ENCODE results near the gene TERF2IP.

DNA sequence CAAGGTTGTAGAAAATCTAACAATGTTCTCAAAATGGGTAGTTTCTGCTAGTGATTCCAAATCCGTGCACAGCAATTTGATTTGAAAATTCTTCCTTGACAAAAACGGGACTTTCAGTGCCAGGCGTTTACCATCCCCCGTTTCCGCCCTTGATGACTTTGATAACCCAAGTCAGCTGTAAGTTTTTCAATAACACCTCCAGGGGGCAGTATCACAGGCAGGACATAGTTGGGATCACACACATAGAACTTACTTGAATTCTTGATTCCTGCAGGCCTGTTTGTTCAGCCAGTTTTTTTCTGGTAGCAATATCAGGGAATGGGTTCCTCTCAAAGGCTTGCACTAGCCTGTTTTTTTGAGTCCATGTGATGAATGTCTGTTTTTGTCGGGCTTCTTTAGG, 48.1 kb downstream of the TERF2IP start:
- TF ChIP-seq, protein P1, sequence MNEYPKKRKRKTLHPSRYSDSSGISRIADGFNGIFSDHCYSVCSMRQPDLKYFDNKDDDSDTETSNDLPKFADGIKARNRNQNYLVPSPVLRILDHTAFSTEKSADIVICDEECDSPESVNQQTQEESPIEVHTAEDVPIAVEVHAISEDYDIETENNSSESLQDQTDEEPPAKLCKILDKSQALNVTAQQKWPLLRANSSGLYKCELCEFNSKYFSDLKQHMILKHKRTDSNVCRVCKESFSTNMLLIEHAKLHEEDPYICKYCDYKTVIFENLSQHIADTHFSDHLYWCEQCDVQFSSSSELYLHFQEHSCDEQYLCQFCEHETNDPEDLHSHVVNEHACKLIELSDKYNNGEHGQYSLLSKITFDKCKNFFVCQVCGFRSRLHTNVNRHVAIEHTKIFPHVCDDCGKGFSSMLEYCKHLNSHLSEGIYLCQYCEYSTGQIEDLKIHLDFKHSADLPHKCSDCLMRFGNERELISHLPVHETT (CRISPR knock-in tag; conservative IDR thresholded peaks at IDR 0.05), result no peak
- TF ChIP-seq JUND (CRISPR knock-in tag; IDR thresholded peaks at IDR 0.05) (no peak), MTF2 (CRISPR knock-in tag; IDR thresholded peaks at IDR 0.05; ENCODE audit: borderline replicate concordance) (no peak), MYC (CRISPR knock-in tag; IDR thresholded peaks at IDR 0.05; ENCODE audit: borderline replicate concordance) (no peak), U2AF1 (optimal IDR thresholded peaks at IDR 0.05; ENCODE audit: low read depth, low read length) (no peak), ZNF562 (CRISPR knock-in tag; IDR thresholded peaks at IDR 0.05; ENCODE audit: borderline replicate concordance) (no peak), TCF12 (IDR thresholded peaks at IDR 0.05) (no peak), TCF12 (CRISPR knock-in tag; IDR thresholded peaks at IDR 0.05) (no peak), CTCF (CRISPR knock-in tag; IDR thresholded peaks at IDR 0.05) (peak; percentile 36; the same call in 1 of the 2 replicates), ZNF737 (CRISPR knock-in tag; IDR thresholded peaks at IDR 0.05; ENCODE audit: borderline replicate concordance) (no peak), SP2 (CRISPR knock-in tag; IDR thresholded peaks at IDR 0.05) (no peak), TAF1 (CRISPR knock-in tag; IDR thresholded peaks at IDR 0.05) (no peak), IRF1 (CRISPR knock-in tag; IDR thresholded peaks at IDR 0.05; ENCODE audit: low read depth) (no peak), FOXM1 (CRISPR knock-in tag; IDR thresholded peaks at IDR 0.05) (no peak)

All from HepG2 (cell line).